Endothelial cell of umbilical vein (primary cell): Measurements from ENCODE around the gene KLHL42. TPM values are rescaled to one million over a fixed set of nuclear protein-coding genes. Genes with fewer than 3 reads are reported as not detected.

Experiments
- BruUV-seq: library from RNA; stranded (reverse); fragments of 400-500 nt; replicated peaks from 2 replicates; lab custom pipeline; 2021; lab: Mats Ljungman, UMichigan
- CTCF ChIA-PET: fragments of 300-600, 350-600 bp; sonication (Branson Sonifier 250); formaldehyde crosslinking; loops from one replicate; lab custom pipeline; 2021; ENCODE audit warnings: antibody characterized with exemption, inconsistent platforms; lab: Charles Lee
- POLR2A ChIA-PET: fragments of 300-600, 350-600 bp; sonication (Branson Sonifier 250); formaldehyde crosslinking; loops from one replicate; lab custom pipeline; 2021; ENCODE audit warnings: antibody characterized with exemption, inconsistent platforms; lab: Charles Lee
- DNase-seq: peaks from one replicate; pipeline ENCODE4 v3.0.0-alpha.2; 2011; ENCODE audit warnings: low read depth, low spot score
- FAIRE-seq: peaks from 2 replicates; lab custom pipeline; 2011; peaks lifted over from hg19 to GRCh38; lab: Jason Lieb, UNC
- H2AFZ ChIP-seq: 2 replicates; pipeline ENCODE4 v1.6.0; 2012; ENCODE audit warnings: low read depth, low read length, control low read depth, inconsistent platforms
- H3K27ac ChIP-seq: 2 replicates; pipeline ENCODE4 v1.5.1; 2011; ENCODE audit warnings: low read depth, mild to moderate bottlenecking, control low read depth, low read length, moderate library complexity; ENCODE audit not compliant: insufficient read depth
- H3K27me3 ChIP-seq, 2 experiments: 2 replicates each; pipeline versions ENCODE4 v1.6.0 to v1.6.1; 2011; ENCODE audit warnings: low read length in 2 of 2, mixed read lengths in 1 of 2; ENCODE audit not compliant: control insufficient read depth in 2 of 2, insufficient read depth in 2 of 2
- H3K36me3 ChIP-seq, 2 experiments: 2 replicates in 1 of 2; 3 replicates in 1 of 2; pipeline ENCODE4 v1.5.1; 2011; ENCODE audit warnings: low read length in 2 of 2, mild to moderate bottlenecking in 1 of 2, moderate library complexity in 1 of 2; ENCODE audit not compliant: control insufficient read depth in 2 of 2, insufficient read depth in 2 of 2; ENCODE audit errors: extremely low read depth in 1 of 2
- H3K4me1 ChIP-seq: 3 replicates; pipeline ENCODE4 v1.5.1; 2011; ENCODE audit warnings: mild to moderate bottlenecking, low read length; ENCODE audit not compliant: control insufficient read depth, insufficient read depth; ENCODE audit errors: extremely low read depth
- H3K4me2 ChIP-seq: 2 replicates; pipeline ENCODE4 v1.6.1; 2011; ENCODE audit warnings: low read length, control low read depth, mixed read lengths; ENCODE audit not compliant: insufficient read depth
- H3K4me3 ChIP-seq, 3 experiments: fragments of 200-600 bp in 1 of 3; sonication (generic), shearing (Covaris generic) in 1 of 3; replicated peaks in 1 of 3; 2 replicates each; pipeline ENCODE4 v1.5.1; 2011 to 2016; ENCODE audit warnings: control low read depth in 3 of 3, low read length in 3 of 3, mild to moderate bottlenecking in 2 of 3, inconsistent platforms in 1 of 3, low read depth in 1 of 3, moderate library complexity in 1 of 3; ENCODE audit not compliant: insufficient read depth in 1 of 3
- H3K79me2 ChIP-seq: 2 replicates; pipeline ENCODE4 v1.6.0; 2012; ENCODE audit warnings: low read length, inconsistent platforms; ENCODE audit not compliant: control insufficient read depth, insufficient read depth
- H3K9ac ChIP-seq: replicated peaks from 2 replicates; pipeline ENCODE3; 2011; ENCODE audit warnings: low read length, control low read depth; ENCODE audit not compliant: insufficient read depth; ENCODE audit errors: extremely low read depth
- H3K9me1 ChIP-seq: replicated peaks from 3 replicates; pipeline ENCODE4 v1.6.0; 2011; ENCODE audit warnings: mild to moderate bottlenecking, low read length; ENCODE audit not compliant: control insufficient read depth, insufficient read depth; ENCODE audit errors: extremely low read depth
- H3K9me3 ChIP-seq: replicated peaks from 2 replicates; pipeline ENCODE4 v1.5.1; 2012; ENCODE audit warnings: low read length, inconsistent platforms; ENCODE audit not compliant: control insufficient read depth, insufficient read depth
- H4K20me1 ChIP-seq: replicated peaks from 2 replicates; pipeline ENCODE3; 2011; ENCODE audit warnings: mild to moderate bottlenecking, low read length; ENCODE audit not compliant: control insufficient read depth, insufficient read depth; ENCODE audit errors: extremely low read depth
- EZH2 ChIP-seq: IDR thresholded peaks from 2 replicates; pipeline ENCODE4 v1.6.1; 2012; ENCODE audit warnings: borderline replicate concordance, low read depth, mild to moderate bottlenecking, moderate library complexity, low read length, inconsistent platforms; ENCODE audit not compliant: severe bottlenecking
- JUN ChIP-seq: IDR thresholded peaks from 2 replicates; pipeline ENCODE4 v1.6.1; 2011; ENCODE audit warnings: borderline replicate concordance, low read depth; ENCODE audit not compliant: insufficient read length, insufficient read depth
- MAX ChIP-seq: IDR thresholded peaks from 2 replicates; pipeline ENCODE4 v1.6.1; 2011; ENCODE audit not compliant: insufficient read depth, insufficient read length
- MYC ChIP-seq: IDR thresholded peaks from one replicate; pipeline ENCODE4 v1.6.1; 2011; ENCODE audit warnings: mild to moderate bottlenecking, low read depth, low read length
- dilution Hi-C: fragments of 300-500 bp; cut with MboI; formaldehyde crosslinking; loops from one replicate; pipeline ENCODE4 v1.15.0; 2019; ENCODE audit warnings: low sequenced_read_pairs; ENCODE audit not compliant: extremely low pct_ligation_motif_present
- intact Hi-C: fragments of 100-400 bp; cut with micrococcal nuclease; formaldehyde crosslinking; loops from one replicate; pipeline ENCODE4 v1.10.0; 2022
- polyA plus RNA-seq, 4 experiments: library from polyadenylated mRNA; depleted of rRNA in 3 of 4; stranded (reverse) in 3 of 4; unstranded in 1 of 4; fragments of >200 nt; gene quantifications; 2 replicates each; pipeline versions ENCODE4 v1.2.1 to v1.2.3, GENCODE V29; 2011 to 2012; ENCODE audit warnings: missing spikeins in 1 of 4
- total RNA-seq: library from RNA; stranded (reverse); gene quantifications from 2 replicates; pipeline ENCODE4 v1.2.3, GENCODE V29; 2021

KLHL42 gene
- total and polyA plus RNA-seq, 2 donors (not counting 3 experiments of a cell fraction or from before 2014, with no cell fraction given) = 20.1 to 36.2 TPM

- no peak overlapping the region for H3K27ac ChIP-seq
- H3K79me2 ChIP-seq = no peaks in the 10 kb centered on the region
- H3K9ac ChIP-seq = no peak overlapping the region
- no peak overlapping the region for H3K4me2 ChIP-seq
- ChIA-PET POLR2A (no interaction called here), CTCF (interaction anchor here (1.1 to 1.7 kb wide), 3 partner anchors 16 to 63 kb away, joined by 3 to 5 read pairs (median 4); partner anchors contain the start of genes KLHL42 and MANSC4)
- no peaks in the 10 kb centered on the region for H3K9me3 ChIP-seq
- TF ChIP-seq MYC = no peak
- TF ChIP-seq JUN = no peak
- H3K9me1 ChIP-seq = no peaks in the 10 kb centered on the region
- H2AFZ ChIP-seq = no peak overlapping the region
- H3K36me3 ChIP-seq = peaks cover 8 to 14% of the 10 kb centered on the region in 2 experiments
- intact Hi-C loops = no loop called here
- H4K20me1 ChIP-seq = no peaks in the 10 kb centered on the region
- BruUV-seq = no TSS peak
- H3K4me1 ChIP-seq = no peaks in the 10 kb centered on the region
- DNase-seq = no peak
- no peak for FAIRE-seq
- dilution Hi-C loops = no loop called here
- H3K27me3 ChIP-seq = no peaks in the 10 kb centered on the region
- no peak overlapping the region for H3K4me3 ChIP-seq
These were observed 16.1 kb downstream of the KLHL42 start for GRCh38 chr12:27796128-27796527.

GRCh38 chr12:27797301-27798025 is 17.4 kb downstream of the KLHL42 start:
- DNase-seq = no peak
- no peak for TF ChIP-seq MYC
- no peak for TF ChIP-seq EZH2
- TF ChIP-seq MAX = no peak
- no peak for TF ChIP-seq JUN
- dilution Hi-C loops = no loop called here
- H3K36me3 ChIP-seq = peaks cover 5 to 11% of the 10 kb centered on the region in 2 experiments
- H3K9ac ChIP-seq = no peak overlapping the region
- H3K9me3 ChIP-seq = no peaks in the 10 kb centered on the region
- no peaks in the 10 kb centered on the region for H3K79me2 ChIP-seq
- intact Hi-C loops = no loop called here
- H3K27me3 ChIP-seq = no peaks in the 10 kb centered on the region
- H3K4me3 ChIP-seq = no peak overlapping the region
- no peak for FAIRE-seq
- no peak overlapping the region for H2AFZ ChIP-seq
- ChIA-PET CTCF (interaction anchor here (3.1 kb wide), 1 partner anchor 10 kb away, joined by 7 read pairs; no protein-coding TSS in a partner anchor), POLR2A (no interaction called here)
- H4K20me1 ChIP-seq = no peaks in the 10 kb centered on the region
- H3K4me2 ChIP-seq = no peak overlapping the region
- no TSS peak for BruUV-seq
- no peak overlapping the region for H3K27ac ChIP-seq
- H3K4me1 ChIP-seq = no peaks in the 10 kb centered on the region
- H3K9me1 ChIP-seq = no peaks in the 10 kb centered on the region
